ENCODE data around the gene HTR2A. TPM values are rescaled to one million over a fixed set of nuclear protein-coding genes. Genes with fewer than 3 reads are reported as not detected.
"Not testable (repeated sequence)": the region's sequence is repeated elsewhere in the genome, so short reads cannot be mapped to it uniquely, and the experiment has no call there.

The HTR2A gene
- total RNA-seq, 1 experiment from 2014 or later = not detected

GRCh38 chr13:46812301-46812797 is 84.5 kb downstream of the HTR2A start:
- ATAC-seq = no peak
- intact Hi-C loops (cut with micrococcal nuclease; ENCODE audit: unreplicated experiment) (no loop called here), in situ Hi-C loops (cut with HindIII; ENCODE audit: low pct_unique_long_range_greater_than_20kb, low sequenced_read_pairs) (no loop called here)

DNA sequence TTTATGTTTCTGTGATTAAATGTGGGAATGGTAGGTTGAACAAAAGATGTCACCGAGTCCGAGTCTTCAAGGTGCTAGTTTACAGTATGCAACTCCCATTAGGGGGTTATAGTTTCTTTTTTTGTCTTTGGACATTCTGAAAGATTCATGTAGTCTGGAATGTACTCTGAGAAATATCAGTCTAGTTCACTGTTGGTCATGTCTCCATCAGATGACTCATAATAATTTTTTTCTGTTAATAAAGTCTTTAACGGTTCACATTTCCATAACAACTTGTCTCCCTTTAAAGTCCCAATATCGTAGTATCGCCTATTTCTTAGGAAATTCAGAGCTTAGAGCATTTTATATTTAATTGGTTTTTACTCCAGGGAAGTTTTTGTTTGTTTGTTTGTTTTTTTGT is 86.4 kb downstream of the HTR2A start:
- no TSS peak for BruUV-seq (replicated peaks)
- intact Hi-C loops (cut with micrococcal nuclease; ENCODE audit: unreplicated experiment) = no loop called here
- TF ChIP-seq TCF7L2 (IDR thresholded peaks at IDR 0.05; ENCODE audit: low read depth, low read length) = no peak
- TF ChIP-seq, protein P1, sequence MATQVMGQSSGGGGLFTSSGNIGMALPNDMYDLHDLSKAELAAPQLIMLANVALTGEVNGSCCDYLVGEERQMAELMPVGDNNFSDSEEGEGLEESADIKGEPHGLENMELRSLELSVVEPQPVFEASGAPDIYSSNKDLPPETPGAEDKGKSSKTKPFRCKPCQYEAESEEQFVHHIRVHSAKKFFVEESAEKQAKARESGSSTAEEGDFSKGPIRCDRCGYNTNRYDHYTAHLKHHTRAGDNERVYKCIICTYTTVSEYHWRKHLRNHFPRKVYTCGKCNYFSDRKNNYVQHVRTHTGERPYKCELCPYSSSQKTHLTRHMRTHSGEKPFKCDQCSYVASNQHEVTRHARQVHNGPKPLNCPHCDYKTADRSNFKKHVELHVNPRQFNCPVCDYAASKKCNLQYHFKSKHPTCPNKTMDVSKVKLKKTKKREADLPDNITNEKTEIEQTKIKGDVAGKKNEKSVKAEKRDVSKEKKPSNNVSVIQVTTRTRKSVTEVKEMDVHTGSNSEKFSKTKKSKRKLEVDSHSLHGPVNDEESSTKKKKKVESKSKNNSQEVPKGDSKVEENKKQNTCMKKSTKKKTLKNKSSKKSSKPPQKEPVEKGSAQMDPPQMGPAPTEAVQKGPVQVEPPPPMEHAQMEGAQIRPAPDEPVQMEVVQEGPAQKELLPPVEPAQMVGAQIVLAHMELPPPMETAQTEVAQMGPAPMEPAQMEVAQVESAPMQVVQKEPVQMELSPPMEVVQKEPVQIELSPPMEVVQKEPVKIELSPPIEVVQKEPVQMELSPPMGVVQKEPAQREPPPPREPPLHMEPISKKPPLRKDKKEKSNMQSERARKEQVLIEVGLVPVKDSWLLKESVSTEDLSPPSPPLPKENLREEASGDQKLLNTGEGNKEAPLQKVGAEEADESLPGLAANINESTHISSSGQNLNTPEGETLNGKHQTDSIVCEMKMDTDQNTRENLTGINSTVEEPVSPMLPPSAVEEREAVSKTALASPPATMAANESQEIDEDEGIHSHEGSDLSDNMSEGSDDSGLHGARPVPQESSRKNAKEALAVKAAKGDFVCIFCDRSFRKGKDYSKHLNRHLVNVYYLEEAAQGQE (IDR thresholded peaks at IDR 0.05; ENCODE audit: insufficient read depth in 1 of 2, low read depth in 2 of 2, low read length in 1 of 2) = no peak
- no peak for DNase-seq (ENCODE audit: low read depth, low spot score)
- POLR2A ChIA-PET = no interaction called here
- in situ Hi-C loops (cut with HindIII; ENCODE audit: low pct_unique_long_range_greater_than_20kb, low sequenced_read_pairs) = no loop called here
- Histone ChIP-seq H3K36me3 (ENCODE audit: control insufficient read depth, insufficient read depth, low read length) (no peaks in the 10 kb centered on the region), H3K27ac (ENCODE audit: low read length) (no peak overlapping the region), H3K27me3 (ENCODE audit: control insufficient read depth, insufficient read depth, low read length) (no peaks in the 10 kb centered on the region), H3K4me3 (ENCODE audit: low read depth in 2 of 2, low read length in 2 of 2) (no peak overlapping the region), H3K9me3 (ENCODE audit: control insufficient read depth, insufficient read depth, low read depth, low read length) (no peaks in the 10 kb centered on the region), H3K4me1 (ENCODE audit: control insufficient read depth, insufficient read depth, low read length) (no peaks in the 10 kb centered on the region)
- CTCF ChIA-PET = no interaction called here
- no peak for ATAC-seq

More at GRCh38 chr13:46812301-46812797, 84.5 kb downstream of the HTR2A start:
- H3K9me3 ChIP-seq (ENCODE audit: control insufficient read depth, insufficient read depth, low read depth, low read length) = no peaks in the 10 kb centered on the region
- H3K27me3 ChIP-seq (ENCODE audit: control insufficient read depth, insufficient read depth, low read length) = no peaks in the 10 kb centered on the region
- no peaks in the 10 kb centered on the region for H3K4me1 ChIP-seq (ENCODE audit: control insufficient read depth, insufficient read depth, low read length)
- H3K4me3 ChIP-seq (ENCODE audit: low read depth in 2 of 2, low read length in 2 of 2) = no peak overlapping the region
- DNase-seq (ENCODE audit: low read depth, low spot score) = no peak
- BruUV-seq (replicated peaks) = no TSS peak
- no peak for TF ChIP-seq POLR2AphosphoS5 (IDR thresholded peaks at IDR 0.05; ENCODE audit: low read depth, low read length)
- TF ChIP-seq TCF7L2 (IDR thresholded peaks at IDR 0.05; ENCODE audit: low read depth, low read length) = no peak
- TF ChIP-seq, protein P1 (IDR thresholded peaks at IDR 0.05; ENCODE audit: insufficient read depth in 1 of 2, low read depth in 2 of 2, low read length in 1 of 2) = no peak
- TF ChIP-seq SIN3A (IDR thresholded peaks at IDR 0.05; ENCODE audit: borderline replicate concordance, insufficient read depth, low read depth, low read length) = no peak
- no peak for TF ChIP-seq CTCF (IDR thresholded peaks at IDR 0.05)
- no peak overlapping the region for H3K27ac ChIP-seq (ENCODE audit: low read length)
- ChIA-PET CTCF (no interaction called here), POLR2A (no interaction called here)
- no peaks in the 10 kb centered on the region for H3K36me3 ChIP-seq (ENCODE audit: control insufficient read depth, insufficient read depth, low read length)

DNA sequence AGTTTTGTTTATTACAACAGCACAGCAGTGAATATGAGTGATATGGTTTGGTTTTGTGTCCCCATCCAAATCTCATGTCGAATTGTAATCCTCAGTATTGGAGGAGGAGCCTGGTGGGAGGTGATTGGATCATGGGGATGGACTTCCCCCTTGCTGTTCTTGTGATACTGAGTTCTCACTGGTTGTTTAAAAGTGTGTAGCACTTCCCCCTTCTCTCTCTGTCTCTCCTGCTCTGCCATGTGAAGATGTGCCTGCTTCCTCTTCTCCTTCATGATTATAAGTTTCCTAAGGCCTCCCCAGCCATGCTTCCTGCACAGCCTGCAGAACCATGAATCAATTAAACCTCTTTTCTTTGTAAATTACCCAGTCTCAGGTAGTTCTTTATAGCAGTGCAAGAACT is 91.9 kb downstream of the HTR2A start:
- H3K4me3 ChIP-seq (ENCODE audit: low read depth in 2 of 2, low read length in 2 of 2); H3K27me3 ChIP-seq (ENCODE audit: control insufficient read depth, insufficient read depth, low read length); BruUV-seq (replicated peaks); ATAC-seq; H3K27ac ChIP-seq (ENCODE audit: low read length); DNase-seq (ENCODE audit: low read depth, low spot score); in situ Hi-C loops (cut with HindIII; ENCODE audit: low pct_unique_long_range_greater_than_20kb, low sequenced_read_pairs); H3K9me3 ChIP-seq (ENCODE audit: control insufficient read depth, insufficient read depth, low read depth, low read length); H3K4me1 ChIP-seq (ENCODE audit: control insufficient read depth, insufficient read depth, low read length); intact Hi-C loops (cut with micrococcal nuclease; ENCODE audit: unreplicated experiment); H3K36me3 ChIP-seq (ENCODE audit: control insufficient read depth, insufficient read depth, low read length); POLR2A ChIA-PET; CTCF ChIA-PET: not testable (repeated sequence)
